GM21528 (cell line): ENCODE data around the gene CDC25A.
"Not testable (repeated sequence)": the region's sequence is repeated elsewhere in the genome, so short reads cannot be mapped to it uniquely, and the experiment has no call there.

ENCODE experiments used
- ATAC-seq: cut with Tn5 transposase; IDR thresholded peaks from one replicate; pipeline ENCODE4 v1.9.1; 2021; ENCODE audit warnings: mild to moderate bottlenecking, moderate library complexity; ENCODE audit not compliant: unreplicated experiment, low FRiP score

The CDC25A gene

GRCh38 chr3:48188266-48189201, at the start of gene CDC25A:
Gene CDC25A, minus strand, starts transcription at chr3:48188417. Its CDS starts 470 bp downstream, at chr3:48187947.
- ATAC-seq = peak; percentile 93

- no peak for ATAC-seq
These were observed 48.3 kb upstream of the CDC25A start for GRCh38 chr3:48236531-48236930.

- no peak for ATAC-seq
These were observed 45.3 kb upstream of the CDC25A start for GRCh38 chr3:48233542-48233941.

GRCh38 chr3:48232734-48233133, 44.5 kb upstream of the CDC25A start:
- no peak for ATAC-seq

GRCh38 chr3:48232232-48232631, 44.0 kb upstream of the CDC25A start:
- ATAC-seq = no peak

- ATAC-seq = no peak
These were observed 38.7 kb upstream of the CDC25A start for GRCh38 chr3:48226939-48227338.

GRCh38 chr3:48225587-48225986, 37.4 kb upstream of the CDC25A start:
- no peak for ATAC-seq

- ATAC-seq = peak; percentile 49
These were observed 34.6 kb upstream of the CDC25A start, which contains the start of gene CAMP for GRCh38 chr3:48222616-48223513. Gene CAMP, plus strand, starts transcription at chr3:48223495. Its CDS starts 17 bp downstream, at chr3:48223512.

- no peak for ATAC-seq
These were observed 32.5 kb upstream of the CDC25A start for GRCh38 chr3:48220746-48221145.

- no peak for ATAC-seq
These were observed 31.3 kb upstream of the CDC25A start for GRCh38 chr3:48219543-48219942.

- ATAC-seq = no peak
These were observed 30.3 kb upstream of the CDC25A start for GRCh38 chr3:48218537-48218936.

GRCh38 chr3:48217449-48217848, 29.2 kb upstream of the CDC25A start:
- ATAC-seq = no peak

GRCh38 chr3:48215876-48216275, 27.7 kb upstream of the CDC25A start:
- ATAC-seq = no peak

GRCh38 chr3:48215466-48215865, 27.2 kb upstream of the CDC25A start:
- no peak for ATAC-seq

GRCh38 chr3:48215019-48215418, 26.8 kb upstream of the CDC25A start:
- no peak for ATAC-seq

GRCh38 chr3:48214225-48214624, 26.0 kb upstream of the CDC25A start:
- no peak for ATAC-seq

- not testable (repeated sequence) for ATAC-seq
These were observed 23.6 kb upstream of the CDC25A start for GRCh38 chr3:48211776-48212175.

- ATAC-seq = not testable (repeated sequence)
These were observed 22.3 kb upstream of the CDC25A start for GRCh38 chr3:48210534-48210933.

GRCh38 chr3:48209445-48209844, 21.2 kb upstream of the CDC25A start:
- no peak for ATAC-seq

- ATAC-seq = no peak
These were observed 19.9 kb upstream of the CDC25A start for GRCh38 chr3:48208076-48208475.

- ATAC-seq = no peak
These were observed 14.4 kb upstream of the CDC25A start for GRCh38 chr3:48202632-48203031.
